DMS114 treated with DMSO at 0.1 percent for 48 hours (cell line): ENCODE results near the gene CELA2B.
"Not testable (repeated sequence)": the region's sequence is repeated elsewhere in the genome, so short reads cannot be mapped to it uniquely, and the experiment has no call there.

Experiments
- DNase-seq: peaks from one replicate; lab custom pipeline; 2025; ENCODE audit not compliant: unreplicated experiment; lab: John Stamatoyannopoulos, UW

Gene CELA2B

DNA sequence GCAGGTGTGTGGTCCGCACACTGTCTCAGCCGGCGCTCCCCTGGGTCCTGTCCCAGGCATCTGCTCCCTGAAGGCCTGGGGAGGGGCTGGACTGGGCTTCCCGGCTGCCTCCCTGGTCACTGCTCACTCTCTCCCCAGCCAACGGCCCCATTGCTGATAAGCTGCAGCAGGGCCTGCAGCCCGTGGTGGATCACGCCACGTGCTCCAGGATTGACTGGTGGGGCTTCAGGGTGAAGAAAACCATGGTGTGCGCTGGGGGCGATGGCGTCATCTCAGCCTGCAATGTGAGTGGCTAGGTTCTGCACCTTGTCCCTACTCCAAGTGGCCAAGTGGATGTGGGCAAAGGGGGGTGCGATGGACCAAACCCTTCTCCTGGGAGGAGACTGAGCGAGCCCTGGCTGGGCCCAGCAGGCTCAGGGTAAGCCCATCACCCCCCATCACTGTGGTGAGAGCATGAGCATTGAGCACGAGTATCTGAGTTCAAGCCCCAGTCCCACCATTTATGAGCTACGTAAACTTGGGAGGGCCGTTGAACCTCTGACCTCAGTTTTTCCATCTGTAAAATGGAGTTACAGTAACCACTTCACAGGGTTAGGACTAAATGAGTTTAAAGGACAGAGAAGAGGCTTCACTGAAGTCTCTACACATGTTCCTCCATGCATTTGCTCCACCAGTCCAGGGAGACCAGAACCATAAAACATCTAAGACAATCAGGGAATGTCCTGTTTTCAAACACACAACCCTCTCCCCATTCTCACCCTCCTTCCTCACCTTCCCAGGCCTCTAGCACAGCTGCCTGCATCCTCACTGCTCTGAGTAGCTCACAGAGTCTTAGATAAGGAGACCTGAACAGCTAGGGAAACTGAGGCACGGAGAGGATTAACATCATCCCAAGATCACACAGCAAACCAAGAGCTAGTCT lies 31.2 kb upstream of the CELA2B start:
- DNase-seq: no peak

GRCh38 chr1:15445390-15446122 lies 30.3 kb upstream of the CELA2B start:
- no peak for DNase-seq

GRCh38 chr1:15446212-15446611 lies 29.7 kb upstream of the CELA2B start:
- DNase-seq: no peak

- no peak for DNase-seq
Measured at GRCh38 chr1:15448877-15449462, 26.9 kb upstream of the CELA2B start.

DNA sequence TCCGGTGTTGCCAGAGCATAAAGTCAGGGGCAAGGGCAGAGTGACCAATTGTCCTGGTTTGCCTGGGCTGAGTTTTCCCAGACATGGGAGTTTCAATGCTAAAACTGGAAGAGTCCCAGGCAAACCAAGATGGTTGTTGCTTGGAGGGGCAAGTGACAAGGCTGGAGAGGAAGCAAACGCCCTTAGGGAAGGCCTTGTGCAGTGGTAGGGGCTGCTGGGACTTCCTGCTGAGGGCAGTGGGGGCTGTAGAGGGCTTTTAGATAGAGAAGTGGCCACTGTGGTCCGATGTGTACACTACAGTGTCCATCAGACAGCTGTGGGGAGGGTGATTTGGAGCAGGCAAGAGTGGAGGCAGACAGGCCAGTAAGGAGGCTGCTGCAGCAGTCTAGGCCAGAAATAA lies 26.3 kb upstream of the CELA2B start:
- no peak for DNase-seq

DNA sequence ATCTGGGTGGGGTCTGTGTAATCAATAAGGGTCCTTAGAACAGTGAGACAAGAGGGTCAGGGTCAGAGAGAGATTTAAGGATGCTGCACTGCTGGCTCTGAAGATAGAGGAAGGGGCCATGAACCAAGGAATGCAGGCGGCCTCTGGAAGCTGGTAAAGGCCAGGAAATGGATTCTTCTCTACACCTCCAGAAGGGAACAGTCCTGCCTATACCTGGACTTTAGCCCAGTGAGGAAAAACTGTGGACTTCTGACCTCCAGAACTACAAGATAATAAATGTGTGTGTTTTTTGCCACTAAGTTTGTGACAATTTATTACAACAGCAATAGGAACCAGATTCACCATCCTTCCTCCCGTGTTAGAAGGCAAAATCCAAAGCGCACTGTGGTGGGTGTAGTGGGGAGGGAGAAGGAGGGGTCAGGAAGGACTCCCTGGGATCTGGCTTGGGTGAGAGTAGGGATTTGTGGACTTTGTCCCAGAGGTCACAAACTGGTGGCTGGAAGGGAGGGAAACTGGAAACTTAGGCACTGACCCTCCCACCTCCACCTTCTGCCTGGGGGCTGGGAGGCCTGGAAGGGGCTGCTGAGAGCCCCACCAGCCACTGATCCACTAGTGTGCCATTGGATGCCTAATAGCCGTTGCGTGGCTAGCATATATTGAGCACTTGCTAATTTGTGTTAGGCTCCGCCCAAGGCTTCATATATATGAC lies 24.7 kb upstream of the CELA2B start:
- no peak for DNase-seq

GRCh38 chr1:15452216-15452615 lies 23.7 kb upstream of the CELA2B start:
- DNase-seq: no peak

DNA sequence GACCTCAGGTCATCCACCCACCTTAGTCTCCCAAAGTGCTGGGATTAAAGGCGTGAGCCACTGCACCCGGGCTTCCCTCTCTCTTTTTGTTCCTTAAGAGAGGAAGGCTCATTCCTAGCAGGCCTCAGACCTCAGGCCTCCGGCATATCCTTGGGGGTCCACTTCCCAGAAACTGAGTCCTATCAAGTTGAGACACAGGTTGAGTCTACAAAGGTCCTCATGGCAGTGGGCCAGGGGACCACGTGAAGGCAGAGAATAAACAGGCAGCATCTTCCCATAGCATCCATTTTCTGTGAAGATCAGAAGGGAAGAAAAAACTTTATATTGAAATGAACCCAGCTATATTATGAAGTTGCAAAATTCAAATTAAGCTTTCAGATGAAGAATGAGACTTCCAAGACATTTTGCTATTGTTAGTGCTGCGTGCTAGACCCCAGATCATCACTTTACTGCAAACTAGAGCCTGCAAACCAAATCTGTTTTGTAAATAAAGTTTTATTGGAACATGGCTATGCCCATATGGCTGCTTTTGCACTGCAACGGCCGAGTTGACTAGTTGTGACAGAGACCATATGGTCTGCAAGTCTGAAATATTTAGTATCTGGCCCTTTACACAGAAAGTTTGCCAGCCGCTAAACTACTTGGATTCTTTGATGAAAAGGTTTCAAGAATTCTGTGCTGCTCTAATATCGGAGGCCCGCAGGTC lies 22.9 kb upstream of the CELA2B start:
- DNase-seq: no peak

GRCh38 chr1:15453734-15454133 lies 22.2 kb upstream of the CELA2B start:
- DNase-seq: no peak

GRCh38 chr1:15454256-15454655 lies 21.6 kb upstream of the CELA2B start:
- no peak for DNase-seq

- DNase-seq: no peak
Measured at GRCh38 chr1:15455522-15455921, 20.4 kb upstream of the CELA2B start.

DNA sequence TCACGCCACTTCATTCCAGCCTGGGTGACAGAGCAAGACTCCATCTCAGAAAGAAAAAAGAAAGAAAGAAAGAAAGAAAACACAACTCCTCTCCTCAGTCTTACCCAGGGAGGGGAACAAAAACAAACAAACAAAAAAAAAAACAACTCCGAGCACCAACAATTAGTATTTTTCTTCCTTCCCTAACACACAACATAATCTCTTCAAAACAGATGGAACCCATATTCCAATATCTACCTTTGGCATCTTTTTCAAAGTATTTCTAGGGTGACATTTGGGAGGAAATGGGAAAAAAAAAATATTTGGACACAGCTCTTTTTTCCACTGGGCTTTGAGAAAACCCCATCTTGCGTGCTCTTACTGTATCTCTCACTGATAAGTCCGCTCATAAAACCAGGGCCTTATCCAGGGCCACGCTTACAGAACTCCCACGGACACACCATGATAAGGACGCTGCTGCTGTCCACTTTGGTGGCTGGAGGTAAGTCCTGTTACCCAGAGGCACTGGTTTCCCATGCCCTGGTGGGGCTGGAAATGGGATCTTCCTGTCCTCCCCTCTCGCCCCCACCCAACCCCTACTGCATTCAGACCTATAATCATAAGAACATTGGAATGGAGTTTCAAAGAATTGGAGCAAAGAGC lies 19.5 kb upstream of the CELA2B start, which contains the start of gene CELA2A:
CELA2A (plus strand) TSS at position 420 of the 642 bp plus-strand sequence; CDS start at position 442, 22 bp downstream.
- no peak for DNase-seq

DNA sequence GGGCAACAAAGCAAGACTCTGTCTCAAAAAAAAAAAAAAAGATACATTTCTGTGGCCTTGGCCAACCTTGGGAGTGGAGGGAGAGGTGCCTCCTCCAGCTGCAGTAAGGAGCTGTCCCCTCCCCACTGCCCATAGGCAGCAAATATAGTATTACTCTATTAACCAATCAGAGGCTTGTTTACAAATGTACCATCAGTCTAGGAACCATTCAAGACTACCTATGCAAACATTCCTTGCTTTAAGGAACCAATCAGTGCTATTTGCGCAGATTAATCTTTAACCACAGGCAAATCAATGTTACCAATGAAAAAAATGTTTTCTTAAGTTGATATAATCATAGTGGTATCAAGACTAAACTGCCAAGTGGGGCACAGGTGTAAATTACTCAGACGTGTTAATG lies 18.3 kb upstream of the CELA2B start:
- DNase-seq: no peak

- not testable (repeated sequence) for DNase-seq
Measured at GRCh38 chr1:15458388-15458787, 17.5 kb upstream of the CELA2B start.

DNA sequence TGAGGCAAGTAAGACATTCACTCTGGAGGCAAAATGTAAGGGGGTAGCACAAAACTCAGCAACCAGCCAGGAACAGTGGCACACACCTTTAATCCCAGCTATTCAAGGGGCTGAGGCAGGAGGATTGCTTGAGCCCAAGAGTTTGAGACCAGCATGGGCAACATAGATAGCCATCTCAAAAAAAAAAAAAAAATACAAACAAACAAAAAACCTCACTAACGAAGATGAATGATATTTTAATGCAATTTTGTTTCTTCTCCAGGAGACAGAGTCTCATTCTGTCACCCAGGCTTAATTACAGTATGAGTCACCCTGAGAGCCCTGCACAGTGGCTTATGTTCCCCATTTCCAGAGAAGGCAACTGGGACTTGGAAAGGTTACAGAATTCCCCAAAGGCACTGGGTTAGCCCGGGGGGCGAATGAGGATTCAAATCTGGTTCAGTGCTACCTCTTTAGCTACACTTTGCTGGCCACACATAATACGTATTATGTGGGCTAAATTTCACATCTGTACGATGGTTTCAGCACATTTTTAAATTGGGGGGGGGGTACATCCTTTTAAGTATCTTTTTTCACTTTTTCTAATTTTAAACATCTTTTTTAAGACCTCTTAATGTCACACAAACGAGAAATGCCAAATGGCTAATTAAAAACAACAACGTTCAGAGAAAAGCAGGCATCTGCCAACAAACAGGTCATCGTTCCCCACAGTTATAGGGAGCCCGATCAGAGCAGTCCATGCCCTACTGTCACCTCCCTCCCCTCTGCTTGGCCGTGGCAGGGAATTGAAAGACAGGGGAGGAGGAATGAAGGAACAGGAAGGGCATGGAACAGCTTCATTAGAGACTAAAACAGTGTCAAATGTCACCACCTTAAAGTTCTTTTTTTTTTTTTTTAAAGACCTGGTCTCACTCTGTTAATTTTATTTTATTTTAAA lies 15.9 kb upstream of the CELA2B start:
- DNase-seq: no peak

GRCh38 chr1:15460708-15461095 lies 15.2 kb upstream of the CELA2B start:
- DNase-seq: no peak

DNA sequence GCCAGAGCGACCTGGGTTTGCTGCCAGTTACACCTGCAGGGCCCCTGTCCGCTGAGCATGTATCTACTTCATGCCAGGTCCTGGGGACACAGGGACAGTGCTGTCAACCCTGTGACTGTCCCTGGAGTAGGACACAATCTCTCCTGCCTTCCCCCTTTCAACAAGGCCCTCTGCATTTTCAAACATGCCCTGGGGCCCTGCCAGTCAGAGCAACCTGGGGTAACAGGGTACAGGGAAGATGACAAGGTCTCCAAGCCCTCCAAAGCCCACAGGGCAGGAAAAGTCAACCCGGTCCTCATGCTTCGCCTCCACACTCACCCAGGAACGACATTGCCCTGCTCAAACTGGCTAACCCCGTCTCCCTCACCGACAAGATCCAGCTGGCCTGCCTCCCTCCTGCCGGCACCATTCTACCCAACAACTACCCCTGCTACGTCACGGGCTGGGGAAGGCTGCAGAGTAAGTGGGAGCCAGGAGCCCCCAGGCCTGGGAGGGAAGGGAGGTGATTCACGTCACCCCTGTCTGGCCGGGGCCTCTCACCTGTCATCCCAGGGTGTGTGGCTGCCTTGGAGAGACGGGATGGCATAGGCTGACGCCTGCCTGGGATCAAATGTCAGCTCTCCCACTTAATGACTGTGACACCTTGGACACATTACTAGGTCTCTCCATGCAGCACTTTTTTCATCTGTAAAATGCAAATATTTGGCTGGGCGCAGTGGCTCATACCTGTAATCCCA lies 12.7 kb upstream of the CELA2B start:
- DNase-seq: not testable (repeated sequence)

- not testable (repeated sequence) for DNase-seq
Measured at GRCh38 chr1:15463926-15464322, 12.0 kb upstream of the CELA2B start.
